Activated effector memory CD4-positive, alpha-beta T cell treated with Interleukin-2 at 50 U/mL for 16 hours (primary cell): ENCODE results near the gene CD59.
"Not testable (repeated sequence)": the region's sequence is repeated elsewhere in the genome, so short reads cannot be mapped to it uniquely, and the experiment has no call there.

Experiments used
- DNase-seq: peaks from one replicate; pipeline ENCODE4 v3.0.0-alpha.2; 2020

The CD59 gene

GRCh38 chr11:33692541-33692940 is 43.7 kb downstream of the CD59 start:
- DNase-seq: no peak

- no peak for DNase-seq
These were observed 44.2 kb downstream of the CD59 start for GRCh38 chr11:33692013-33692504.

- DNase-seq: no peak
These were observed 45.0 kb downstream of the CD59 start for GRCh38 chr11:33691066-33691864.

- DNase-seq: no peak
These were observed 45.7 kb downstream of the CD59 start for GRCh38 chr11:33690290-33691065.

- DNase-seq: no peak
These were observed 46.7 kb downstream of the CD59 start for GRCh38 chr11:33689501-33689900.

DNA sequence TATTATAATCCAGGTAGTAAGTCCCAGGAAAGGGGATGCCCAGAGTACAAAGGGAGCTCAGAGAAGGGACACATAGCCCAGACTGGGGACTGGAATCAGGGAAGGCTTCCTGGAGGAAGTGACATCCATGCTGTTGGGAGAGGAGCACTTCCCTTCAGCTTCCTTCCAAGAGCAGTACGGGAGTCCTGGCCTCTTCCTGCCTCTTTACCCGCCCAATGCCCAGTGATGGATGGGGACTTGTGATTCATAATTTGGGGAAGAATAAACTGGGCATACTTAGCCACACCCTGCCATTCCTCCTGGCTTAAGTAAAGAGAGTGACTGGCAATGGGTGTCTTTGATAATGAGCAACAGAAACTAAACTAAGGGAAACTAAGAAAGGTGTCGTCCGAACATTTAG is 47.1 kb downstream of the CD59 start:
- no peak for DNase-seq

DNA sequence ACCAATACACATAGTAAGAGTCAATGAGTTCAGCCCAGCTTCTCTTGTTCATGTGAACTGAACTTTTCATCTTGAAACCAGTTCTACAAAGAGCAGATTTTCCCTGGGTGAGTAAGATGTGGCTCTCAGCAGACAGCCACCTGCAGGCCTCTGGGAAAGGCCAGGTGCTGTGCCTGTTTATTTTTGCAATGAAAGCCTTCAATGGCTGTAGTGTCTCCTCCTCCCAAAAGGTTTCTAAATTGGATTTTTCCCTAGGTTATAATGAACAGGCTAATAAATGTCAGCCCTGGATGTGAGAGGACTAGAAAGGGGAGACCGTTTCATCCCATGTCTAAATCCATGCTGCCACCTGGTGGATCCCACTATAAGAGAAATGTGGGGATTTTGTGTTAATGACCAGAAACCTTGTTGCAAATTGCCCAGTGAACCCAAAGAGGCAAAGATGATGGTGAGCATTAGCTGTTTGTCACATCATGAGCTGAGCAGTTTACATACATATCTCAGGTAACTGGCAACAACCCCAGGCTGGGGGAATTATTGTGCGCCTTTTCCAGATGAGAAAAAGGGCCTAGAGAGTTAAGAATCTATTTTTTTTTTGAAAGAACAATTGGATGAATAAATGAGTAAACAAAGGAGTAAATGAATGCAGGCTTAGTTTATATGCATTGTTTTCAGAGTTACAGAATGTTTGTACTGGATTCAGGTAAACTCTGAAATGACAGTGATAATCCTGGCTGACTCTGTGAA is 48.3 kb downstream of the CD59 start:
- no peak for DNase-seq

- no peak for DNase-seq
These were observed 51.1 kb downstream of the CD59 start for GRCh38 chr11:33685082-33685481.

DNA sequence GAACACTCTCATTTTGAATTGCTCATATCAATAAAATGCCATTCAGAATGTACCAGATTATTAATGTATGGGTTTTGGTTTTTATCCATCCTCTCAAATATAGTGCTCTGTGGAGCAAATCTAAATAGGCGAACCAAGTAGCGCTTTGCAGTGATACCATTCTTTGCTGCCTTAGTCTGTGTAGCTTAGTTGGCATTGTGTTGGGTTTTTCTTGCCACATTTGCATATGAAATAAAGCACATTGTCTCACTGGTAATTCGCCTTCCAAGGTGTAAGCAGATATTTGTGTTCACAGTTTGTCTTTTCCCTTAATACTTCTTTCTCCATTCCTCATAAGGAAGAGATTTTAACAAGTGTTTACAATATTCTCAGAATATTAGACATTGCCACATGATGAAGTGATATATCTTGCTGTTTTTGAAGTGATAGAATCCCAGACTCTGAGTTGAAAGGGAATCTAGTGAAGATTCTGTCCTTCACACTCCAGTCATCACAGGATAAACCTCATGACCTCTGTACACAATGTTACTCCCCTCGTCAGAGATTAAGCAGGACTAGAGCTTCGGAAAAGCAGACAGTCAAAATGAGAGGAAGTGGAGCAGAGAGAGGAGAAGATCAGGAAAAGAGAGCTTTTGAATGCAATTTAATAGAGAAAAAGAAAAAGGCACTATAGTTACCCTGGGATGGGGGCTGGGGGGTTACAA is 52.1 kb downstream of the CD59 start:
- DNase-seq: no peak

- no peak for DNase-seq
These were observed 53.8 kb downstream of the CD59 start for GRCh38 chr11:33682446-33682845.

- no peak for DNase-seq
These were observed 54.2 kb downstream of the CD59 start for GRCh38 chr11:33682019-33682418.

- DNase-seq: not testable (repeated sequence)
These were observed 57.6 kb downstream of the CD59 start for GRCh38 chr11:33678616-33679015.

- no peak for DNase-seq
These were observed 62.0 kb downstream of the CD59 start for GRCh38 chr11:33674035-33674814.

DNA sequence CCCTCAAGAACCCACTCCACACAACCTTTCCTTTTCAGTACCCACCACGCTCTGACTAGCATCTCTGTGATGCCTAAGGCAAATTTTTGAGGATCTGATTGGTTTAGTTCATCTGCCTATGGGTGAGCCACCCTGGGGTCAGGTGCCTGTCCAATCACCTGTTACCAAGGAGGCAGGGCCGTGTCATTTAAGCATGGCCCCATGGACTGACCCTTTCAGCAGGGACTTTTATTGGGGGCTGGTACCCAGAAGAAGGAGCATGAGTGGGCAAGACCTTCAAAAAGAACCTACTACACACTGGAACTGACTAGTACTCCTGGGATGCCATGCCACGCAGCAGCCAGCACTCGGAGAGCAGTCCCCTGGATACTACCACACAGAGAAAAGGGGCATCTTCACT is 64.0 kb downstream of the CD59 start:
- no peak for DNase-seq

DNA sequence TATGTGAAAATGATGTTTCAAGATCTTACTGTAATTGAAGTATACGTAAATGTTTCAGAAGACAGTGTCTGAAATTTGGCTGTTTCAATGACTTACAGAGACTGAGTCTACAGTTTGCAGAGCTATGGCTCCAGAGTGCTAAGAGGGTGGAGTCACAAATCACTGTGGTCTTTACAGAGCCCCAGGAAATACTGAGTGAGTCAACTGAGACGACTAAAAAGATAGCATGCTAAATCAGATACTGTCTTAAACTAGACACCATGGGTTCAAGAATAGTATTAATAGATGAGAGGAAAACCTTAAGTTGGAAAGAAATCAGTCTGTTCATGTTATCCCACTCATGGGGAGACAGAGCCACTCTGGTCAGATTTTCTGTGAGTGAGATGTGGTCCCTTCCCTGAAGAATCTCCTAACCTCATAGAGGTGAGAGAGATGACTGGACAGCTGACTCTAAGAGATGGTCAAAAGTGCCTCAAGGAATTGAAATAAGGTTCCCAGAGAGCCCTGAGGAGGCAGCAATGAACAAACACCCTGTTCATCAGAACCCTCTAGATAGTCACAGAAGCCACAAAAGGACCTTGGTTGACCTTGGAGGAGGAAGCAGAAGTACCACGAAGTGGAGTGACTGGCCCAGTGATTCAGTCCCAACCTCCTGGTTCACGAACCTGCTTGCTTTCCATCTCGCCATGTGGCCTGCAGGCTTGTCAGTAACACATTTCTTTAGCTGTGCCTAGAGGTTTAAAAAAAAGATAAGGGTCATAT is 65.8 kb downstream of the CD59 start:
- no peak for DNase-seq

DNA sequence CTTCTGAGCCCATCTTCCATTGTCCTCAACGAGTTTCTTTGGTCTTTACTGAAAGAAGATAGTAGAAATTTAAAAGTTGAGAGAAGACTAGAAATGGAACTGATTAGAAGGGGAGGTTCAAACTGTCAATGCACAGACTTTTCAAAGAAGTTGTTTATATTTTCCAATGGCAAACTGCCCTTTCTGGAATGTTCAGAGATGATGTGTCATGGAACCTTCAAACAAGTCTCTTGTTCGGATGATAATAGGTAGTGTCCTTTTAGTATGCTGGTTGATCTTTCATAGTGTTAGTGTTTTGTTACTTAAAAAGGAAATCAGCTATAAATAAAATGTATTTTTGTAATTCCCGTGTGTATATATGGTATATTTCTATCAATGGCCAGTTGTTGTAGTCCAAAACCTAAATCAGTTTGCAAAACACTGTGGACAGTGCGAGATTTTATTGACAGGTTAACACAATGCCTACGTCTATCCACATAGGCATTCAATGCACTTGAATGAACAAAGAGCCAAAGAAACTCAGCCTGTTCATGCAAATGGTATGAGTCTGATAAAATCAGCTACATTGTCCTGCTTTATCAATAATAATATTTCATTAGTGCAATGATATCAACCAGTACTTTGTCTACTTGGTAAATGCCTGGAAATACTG is 66.5 kb downstream of the CD59 start:
- no peak for DNase-seq

DNA sequence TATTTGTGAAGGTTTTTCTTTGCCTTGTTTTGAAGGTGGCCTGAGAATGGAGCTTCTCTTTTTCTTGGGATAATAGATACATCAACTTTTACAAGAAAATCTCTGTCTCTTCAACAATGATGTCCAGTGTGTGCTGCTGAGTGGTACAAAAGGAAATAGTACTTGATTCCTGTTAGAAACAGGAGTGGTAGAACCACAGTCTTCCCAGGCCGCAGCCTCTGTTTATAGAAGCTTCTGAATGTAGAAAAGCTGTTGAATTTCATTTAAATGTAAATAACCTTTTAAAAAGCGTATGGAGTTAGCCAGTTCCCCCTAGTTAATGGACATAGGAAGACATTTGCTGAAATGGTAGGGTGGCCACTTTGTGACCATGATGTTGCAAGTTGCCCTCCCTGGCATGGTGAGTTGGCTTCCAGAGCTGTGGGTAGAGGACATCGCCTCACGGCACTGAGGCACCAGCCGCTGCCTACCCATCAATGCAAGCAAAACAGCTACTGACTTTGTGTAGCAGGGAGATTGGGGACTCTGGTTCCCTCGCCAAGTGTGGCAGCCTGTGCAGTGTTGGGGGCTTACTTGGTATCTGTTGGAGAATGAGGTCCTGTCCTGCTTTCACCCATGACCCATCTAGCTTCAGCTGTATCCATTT is 67.1 kb downstream of the CD59 start:
- DNase-seq: no peak

DNA sequence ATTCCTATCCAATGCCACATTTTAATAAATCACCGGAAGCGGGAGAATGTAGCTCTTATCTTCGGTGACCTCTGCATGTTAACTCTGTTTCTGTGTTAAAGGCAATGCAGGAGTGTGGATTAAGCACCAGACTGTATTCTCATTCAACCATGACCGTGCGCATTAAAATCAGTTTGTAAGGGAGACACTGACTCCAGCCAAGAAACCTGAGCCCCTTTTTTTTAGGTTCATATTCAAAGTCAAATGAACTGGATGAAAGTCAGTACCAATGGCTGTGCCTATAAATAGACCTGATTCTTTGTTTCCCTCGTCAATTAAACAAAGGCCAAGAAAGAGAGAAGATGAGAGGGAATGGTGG is 67.8 kb downstream of the CD59 start:
- no peak for DNase-seq

DNA sequence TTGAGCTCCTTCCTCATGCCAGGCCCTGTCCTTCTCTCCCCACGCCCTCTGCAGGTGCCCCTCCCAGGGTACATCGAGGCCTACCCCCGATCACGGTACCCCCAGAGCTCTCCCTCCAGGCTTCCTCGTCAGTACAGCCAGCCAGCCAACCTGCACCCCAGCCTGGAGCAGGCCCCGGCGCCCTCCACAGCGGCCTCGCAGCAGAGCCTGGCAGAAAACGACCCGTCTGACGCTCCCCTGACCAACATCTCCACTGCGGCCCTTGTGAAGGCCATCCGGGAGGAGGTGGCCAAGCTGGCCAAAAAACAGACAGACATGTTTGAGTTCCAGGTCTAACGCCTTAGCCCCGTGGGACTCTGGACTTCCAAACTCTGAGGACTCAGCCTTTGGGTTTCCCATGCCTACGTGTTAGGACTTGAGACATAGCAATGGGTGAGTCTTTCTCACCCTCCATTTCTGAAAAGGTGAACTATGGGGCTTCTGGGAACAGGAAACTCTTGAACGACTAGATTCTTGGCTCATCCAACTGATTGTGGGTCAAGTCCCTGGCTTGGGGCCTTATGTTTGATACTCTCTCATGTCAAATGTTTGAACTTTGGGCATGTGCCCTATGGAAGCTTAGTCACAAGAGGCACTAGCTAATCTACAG is 68.3 kb downstream of the CD59 start:
- DNase-seq: no peak
